RWPE2 (cell line): Measurements from ENCODE around the gene AKAP6.

Source experiments
- ATAC-seq: fragments of 200-7000 bp; cut with Tn5 transposase; 3 replicates; pipeline ENCODE4 v1.9.1; 2021; ENCODE audit warnings: low read depth
- DNase-seq: peaks from one replicate; pipeline ENCODE4 v3.0.0-alpha.2; 2020; ENCODE audit warnings: low spot score
- H3K27ac ChIP-seq: fragments of 450-650 bp; 2 replicates; pipeline ENCODE4 v1.5.1; 2017; ENCODE audit warnings: mild to moderate bottlenecking; ENCODE audit not compliant: poor library complexity, severe bottlenecking
- H3K27me3 ChIP-seq: fragments of 250-450 bp; sonication (Bioruptor Pico); 2 replicates; pipeline ENCODE4 v1.5.1; 2021; ENCODE audit warnings: mild to moderate bottlenecking, moderate library complexity; ENCODE audit not compliant: insufficient read depth, poor library complexity, severe bottlenecking
- H3K36me3 ChIP-seq: fragments of 250-450 bp; sonication (Bioruptor Pico); 2 replicates; pipeline ENCODE4 v1.5.1; 2020; ENCODE audit warnings: low read depth, mild to moderate bottlenecking, moderate library complexity
- H3K4me1 ChIP-seq: fragments of 250-450 bp; sonication (Bioruptor Pico); 2 replicates; pipeline ENCODE4 v1.5.1; 2021; ENCODE audit warnings: mild to moderate bottlenecking, moderate library complexity; ENCODE audit not compliant: insufficient read depth, poor library complexity, severe bottlenecking
- H3K4me3 ChIP-seq: fragments of 250-450 bp; sonication (Bioruptor Pico); 2 replicates; pipeline ENCODE4 v1.5.1; 2021; ENCODE audit warnings: mild to moderate bottlenecking, moderate library complexity; ENCODE audit not compliant: severe bottlenecking
- H3K9me3 ChIP-seq: fragments of 250-450 bp; sonication (Bioruptor Pico); 2 replicates; pipeline ENCODE4 v1.5.1; 2021; ENCODE audit warnings: mild to moderate bottlenecking, moderate library complexity; ENCODE audit not compliant: severe bottlenecking
- CTCF ChIP-seq: fragments of 450-650 bp; IDR thresholded peaks from one replicate; pipeline ENCODE4 v1.5.1; 2017; ENCODE audit warnings: mild to moderate bottlenecking, moderate library complexity; ENCODE audit not compliant: poor library complexity, severe bottlenecking

Gene AKAP6

DNA sequence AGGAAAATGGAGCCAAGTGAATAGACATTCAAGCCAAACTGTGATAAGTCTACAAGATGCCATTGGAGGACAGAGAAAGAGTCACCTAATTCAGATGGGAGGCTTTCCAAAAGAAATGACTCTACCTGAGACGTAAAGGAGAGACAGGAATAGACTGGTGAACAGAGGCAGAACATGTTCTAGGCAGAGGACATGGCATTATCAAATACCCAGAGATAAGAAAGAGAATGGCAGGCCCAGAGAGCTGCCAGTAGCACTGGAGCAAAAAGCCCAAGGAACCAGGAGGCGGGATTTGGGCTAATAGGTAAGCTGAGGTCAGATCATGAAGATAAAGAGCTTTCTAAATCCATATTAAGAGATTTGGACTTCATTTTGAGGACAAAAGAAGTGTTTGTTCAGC, 207.1 kb downstream of the AKAP6 start:
- Histone ChIP-seq H3K4me3 (no peak overlapping the region), H3K9me3 (no peaks in the 10 kb centered on the region), H3K27ac (no peak overlapping the region), H3K36me3 (no peaks in the 10 kb centered on the region), H3K27me3 (no peaks in the 10 kb centered on the region), H3K4me1 (no peaks in the 10 kb centered on the region)
- TF ChIP-seq CTCF: no peak
- ATAC-seq (no peak), DNase-seq (no peak)

DNA sequence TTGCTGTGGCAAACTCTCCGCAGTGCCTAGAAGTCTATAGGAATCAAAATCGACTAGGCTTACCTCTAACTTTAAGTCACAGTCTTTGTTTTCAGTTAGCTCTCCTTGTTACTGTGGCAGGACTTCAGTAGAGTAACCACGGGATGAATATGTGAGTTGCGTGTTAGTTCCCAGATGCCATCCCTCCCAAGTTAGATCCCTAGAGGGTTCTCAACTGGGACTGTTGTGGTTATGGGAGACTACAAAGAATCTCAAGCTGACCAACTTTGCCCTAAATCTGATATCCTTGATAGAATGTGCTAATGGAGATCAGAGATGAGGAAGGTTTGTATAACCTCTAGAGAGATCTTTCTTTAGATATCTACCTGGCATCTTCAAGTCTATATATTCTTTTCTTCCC, 208.1 kb downstream of the AKAP6 start:
- Histone ChIP-seq H3K36me3 (no peaks in the 10 kb centered on the region), H3K4me3 (no peak overlapping the region), H3K27me3 (no peaks in the 10 kb centered on the region), H3K27ac (no peak overlapping the region), H3K4me1 (no peaks in the 10 kb centered on the region), H3K9me3 (no peaks in the 10 kb centered on the region)
- no peak for TF ChIP-seq CTCF
- DNase-seq (no peak), ATAC-seq (no peak)

- Histone ChIP-seq H3K27me3 (no peaks in the 10 kb centered on the region), H3K36me3 (no peaks in the 10 kb centered on the region), H3K4me1 (no peaks in the 10 kb centered on the region), H3K4me3 (no peak overlapping the region), H3K27ac (no peak overlapping the region), H3K9me3 (no peaks in the 10 kb centered on the region)
- ATAC-seq (no peak), DNase-seq (no peak)
- no peak for TF ChIP-seq CTCF
These were observed 213.4 kb downstream of the AKAP6 start for GRCh38 chr14:32542507-32542906.

- DNase-seq: no peak
- H3K4me3 ChIP-seq: no peak overlapping the region
- ATAC-seq: no peak
- H3K27me3 ChIP-seq: no peaks in the 10 kb centered on the region
- H3K9me3 ChIP-seq: no peaks in the 10 kb centered on the region
- H3K4me1 ChIP-seq: no peaks in the 10 kb centered on the region
- H3K36me3 ChIP-seq: no peaks in the 10 kb centered on the region
- TF ChIP-seq CTCF: no peak
- H3K27ac ChIP-seq: no peak overlapping the region
These were observed 216.0 kb downstream of the AKAP6 start for GRCh38 chr14:32545095-32545494.

DNA sequence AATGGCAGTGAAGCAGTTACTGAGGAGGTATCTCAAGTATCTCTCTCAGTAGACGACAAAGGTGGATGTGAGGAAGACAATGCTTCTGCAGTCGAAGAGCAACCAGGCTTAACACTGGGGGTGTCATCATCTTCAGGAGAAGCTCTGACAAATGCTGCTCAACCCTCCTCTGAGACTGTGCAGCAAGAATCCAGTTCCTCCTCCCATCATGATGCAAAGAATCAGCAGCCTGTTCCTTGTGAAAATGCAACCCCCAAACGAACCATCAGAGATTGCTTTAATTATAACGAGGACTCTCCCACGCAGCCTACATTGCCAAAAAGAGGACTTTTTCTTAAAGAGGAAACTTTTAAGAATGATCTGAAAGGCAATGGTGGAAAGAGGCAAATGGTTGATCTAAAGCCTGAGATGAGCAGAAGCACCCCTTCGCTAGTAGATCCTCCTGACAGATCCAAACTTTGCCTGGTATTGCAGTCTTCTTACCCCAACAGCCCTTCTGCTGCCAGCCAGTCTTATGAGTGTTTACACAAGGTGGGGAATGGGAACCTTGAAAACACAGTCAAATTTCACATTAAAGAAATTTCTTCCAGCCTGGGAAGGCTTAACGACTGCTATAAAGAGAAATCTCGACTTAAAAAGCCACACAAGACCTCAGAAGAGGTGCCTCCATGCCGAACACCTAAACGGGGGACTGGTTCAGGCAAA, 216.6 kb downstream of the AKAP6 start:
- no peaks in the 10 kb centered on the region for H3K27me3 ChIP-seq
- no peaks in the 10 kb centered on the region for H3K9me3 ChIP-seq
- H3K4me3 ChIP-seq: no peak overlapping the region
- H3K36me3 ChIP-seq: no peaks in the 10 kb centered on the region
- no peak for TF ChIP-seq CTCF
- DNase-seq: no peak
- H3K4me1 ChIP-seq: no peaks in the 10 kb centered on the region
- ATAC-seq: no peak
- no peak overlapping the region for H3K27ac ChIP-seq
